K562 (cell line): ENCODE results near the gene AICDA.

Experiments used
- CEBPB ChIP-seq: fragments of 450-650 bp; IDR thresholded peaks from 2 replicates; pipeline ENCODE4 v1.6.1; 2016; ENCODE audit warnings: missing genetic modification characterization, missing compliant biosample characterization
- CREB1 ChIP-seq, 2 experiments: sonication (generic) in 1 of 2; formaldehyde crosslinking in 1 of 2; IDR thresholded peaks; 2 replicates each; pipeline versions ENCODE4 v1.6.1 to v1.8.0; 2012 to 2022; ENCODE audit warnings: inconsistent platforms in 1 of 2, mild to moderate bottlenecking in 1 of 2, missing genetic modification reagents in 1 of 2, moderate library complexity in 1 of 2
- ELF1 ChIP-seq: fragments of 200-800 bp; sonication (Bioruptor generic); IDR thresholded peaks from 2 replicates; pipeline ENCODE4 v1.6.1; 2016; ENCODE audit warnings: missing genetic modification characterization, missing compliant biosample characterization
- POLR2A ChIP-seq: fragments of 450-650 bp; conservative IDR thresholded peaks from 2 replicates; pipeline ENCODE4 v1.6.1; 2016
- POLR2AphosphoS5 ChIP-seq: IDR thresholded peaks from 2 replicates; pipeline ENCODE4 v1.6.1; 2011; ENCODE audit warnings: mild to moderate bottlenecking, low read depth, low read length, moderate library complexity; ENCODE audit not compliant: control insufficient read depth, insufficient read depth
- TEAD2 ChIP-seq: fragments of 450-650 bp; IDR thresholded peaks from 2 replicates; pipeline ENCODE4 v1.6.1; 2016; ENCODE audit warnings: missing genetic modification characterization, control low read depth, missing compliant biosample characterization
- ZNF133 ChIP-seq: fragments of 250-450 bp; sonication (Bioruptor Pico); IDR thresholded peaks from 2 replicates; pipeline ENCODE4 v1.4.0; 2020; ENCODE audit warnings: mild to moderate bottlenecking
- TF ChIP-seq, protein P1 (sequence below): fragments of 450-650 bp; IDR thresholded peaks from one replicate; pipeline ENCODE4 v1.6.1; 2018; ENCODE audit warnings: mild to moderate bottlenecking, moderate library complexity; ENCODE audit not compliant: partially characterized antibody
- TF ChIP-seq, protein P2 (sequence below): fragments of 450-650 bp; formaldehyde crosslinking; IDR thresholded peaks from 2 replicates; pipeline ENCODE4 v1.4.0; 2022; ENCODE audit warnings: missing genetic modification characterization
- TF ChIP-seq, protein P3 (sequence below), 3 experiments: IDR thresholded peaks in 2 of 3; conservative IDR thresholded peaks in 1 of 3; 2 replicates each; pipeline ENCODE4 v1.5.1; 2011 to 2012; ENCODE audit warnings: low read length in 3 of 3, mild to moderate bottlenecking in 3 of 3, control low read depth in 2 of 3, improper control_type of control experiment in 1 of 3, inconsistent platforms in 1 of 3, low read depth in 1 of 3, mixed read lengths in 1 of 3, moderate library complexity in 1 of 3; ENCODE audit not compliant: insufficient read depth in 2 of 3
- TF ChIP-seq, protein P4 (sequence below): fragments of 150-350 bp; conservative IDR thresholded peaks from 2 replicates; pipeline ENCODE4 v1.6.1; 2014; ENCODE audit warnings: low read length
- TF ChIP-seq, protein P5 (sequence below): sonication (generic); formaldehyde crosslinking; IDR thresholded peaks from 2 replicates; pipeline ENCODE4 v1.8.1; 2023; ENCODE audit warnings: mild to moderate bottlenecking, missing genetic modification reagents
- TF ChIP-seq, protein P6 (sequence below), 2 experiments: fragments of 450-650 bp; IDR thresholded peaks; 2 replicates each; pipeline ENCODE4 v1.6.1; 2018; ENCODE audit warnings: mild to moderate bottlenecking in 2 of 2, low read depth in 1 of 2; ENCODE audit not compliant: partially characterized antibody in 2 of 2

DNA sequence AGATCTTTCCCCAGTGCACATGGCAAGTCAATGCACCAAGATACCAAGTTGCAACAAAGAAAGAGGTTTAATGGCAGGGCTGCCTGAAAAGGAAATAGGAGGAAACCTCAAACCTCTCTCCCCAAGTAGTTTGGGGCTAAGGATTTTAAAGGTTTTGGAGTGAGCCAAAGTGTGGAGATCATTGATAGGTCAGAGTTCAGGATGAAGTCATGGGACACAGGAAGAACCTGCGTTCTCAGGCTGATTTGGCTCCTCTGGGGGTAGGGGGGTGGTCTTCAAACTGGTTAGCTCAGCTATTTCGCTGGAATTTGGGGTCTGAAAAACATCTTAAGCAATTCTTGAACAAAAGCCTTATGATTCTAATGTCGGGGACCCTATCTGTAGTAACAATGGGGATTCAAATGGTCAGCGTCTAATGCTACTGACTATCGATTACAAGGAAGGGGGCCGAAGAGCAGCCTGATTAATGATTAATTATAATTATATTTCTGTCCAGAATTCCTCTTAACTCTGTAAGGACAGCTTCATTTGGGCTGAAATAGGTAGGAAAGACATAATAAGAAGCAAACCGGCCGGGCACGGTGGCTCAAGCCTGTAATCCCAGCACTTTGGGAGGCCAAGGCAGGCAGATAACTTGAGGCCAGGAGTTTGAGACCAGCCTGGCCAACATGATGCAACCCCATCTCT lies 31.4 kb downstream of the AICDA start:
- TF ChIP-seq, protein P1, sequence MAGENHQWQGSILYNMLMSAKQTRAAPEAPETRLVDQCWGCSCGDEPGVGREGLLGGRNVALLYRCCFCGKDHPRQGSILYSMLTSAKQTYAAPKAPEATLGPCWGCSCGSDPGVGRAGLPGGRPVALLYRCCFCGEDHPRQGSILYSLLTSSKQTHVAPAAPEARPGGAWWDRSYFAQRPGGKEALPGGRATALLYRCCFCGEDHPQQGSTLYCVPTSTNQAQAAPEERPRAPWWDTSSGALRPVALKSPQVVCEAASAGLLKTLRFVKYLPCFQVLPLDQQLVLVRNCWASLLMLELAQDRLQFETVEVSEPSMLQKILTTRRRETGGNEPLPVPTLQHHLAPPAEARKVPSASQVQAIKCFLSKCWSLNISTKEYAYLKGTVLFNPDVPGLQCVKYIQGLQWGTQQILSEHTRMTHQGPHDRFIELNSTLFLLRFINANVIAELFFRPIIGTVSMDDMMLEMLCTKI: no peak
- TF ChIP-seq TEAD2: no peak
- no peak for TF ChIP-seq POLR2A
- TF ChIP-seq, protein P2, sequence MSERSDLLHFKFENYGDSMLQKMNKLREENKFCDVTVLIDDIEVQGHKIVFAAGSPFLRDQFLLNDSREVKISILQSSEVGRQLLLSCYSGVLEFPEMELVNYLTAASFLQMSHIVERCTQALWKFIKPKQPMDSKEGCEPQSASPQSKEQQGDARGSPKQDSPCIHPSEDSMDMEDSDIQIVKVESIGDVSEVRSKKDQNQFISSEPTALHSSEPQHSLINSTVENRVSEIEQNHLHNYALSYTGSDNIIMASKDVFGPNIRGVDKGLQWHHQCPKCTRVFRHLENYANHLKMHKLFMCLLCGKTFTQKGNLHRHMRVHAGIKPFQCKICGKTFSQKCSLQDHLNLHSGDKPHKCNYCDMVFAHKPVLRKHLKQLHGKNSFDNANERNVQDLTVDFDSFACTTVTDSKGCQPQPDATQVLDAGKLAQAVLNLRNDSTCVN (CRISPR knock-in tag): no peak
- TF ChIP-seq CREB1 (IDR thresholded peaks at IDR 0.05): no peak
- no peak for TF ChIP-seq CREB1 (CRISPR knock-in tag; IDR thresholded peaks at IDR 0.05)
- TF ChIP-seq, protein P3, sequence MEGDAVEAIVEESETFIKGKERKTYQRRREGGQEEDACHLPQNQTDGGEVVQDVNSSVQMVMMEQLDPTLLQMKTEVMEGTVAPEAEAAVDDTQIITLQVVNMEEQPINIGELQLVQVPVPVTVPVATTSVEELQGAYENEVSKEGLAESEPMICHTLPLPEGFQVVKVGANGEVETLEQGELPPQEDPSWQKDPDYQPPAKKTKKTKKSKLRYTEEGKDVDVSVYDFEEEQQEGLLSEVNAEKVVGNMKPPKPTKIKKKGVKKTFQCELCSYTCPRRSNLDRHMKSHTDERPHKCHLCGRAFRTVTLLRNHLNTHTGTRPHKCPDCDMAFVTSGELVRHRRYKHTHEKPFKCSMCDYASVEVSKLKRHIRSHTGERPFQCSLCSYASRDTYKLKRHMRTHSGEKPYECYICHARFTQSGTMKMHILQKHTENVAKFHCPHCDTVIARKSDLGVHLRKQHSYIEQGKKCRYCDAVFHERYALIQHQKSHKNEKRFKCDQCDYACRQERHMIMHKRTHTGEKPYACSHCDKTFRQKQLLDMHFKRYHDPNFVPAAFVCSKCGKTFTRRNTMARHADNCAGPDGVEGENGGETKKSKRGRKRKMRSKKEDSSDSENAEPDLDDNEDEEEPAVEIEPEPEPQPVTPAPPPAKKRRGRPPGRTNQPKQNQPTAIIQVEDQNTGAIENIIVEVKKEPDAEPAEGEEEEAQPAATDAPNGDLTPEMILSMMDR (IDR thresholded peaks at IDR 0.05 in 2 of 3, conservative IDR thresholded peaks at IDR 0.05 in 1 of 3; ENCODE audit: insufficient read depth in 2 of 3, low read depth in 1 of 3, low read length in 3 of 3): no peak
- TF ChIP-seq, protein P4, sequence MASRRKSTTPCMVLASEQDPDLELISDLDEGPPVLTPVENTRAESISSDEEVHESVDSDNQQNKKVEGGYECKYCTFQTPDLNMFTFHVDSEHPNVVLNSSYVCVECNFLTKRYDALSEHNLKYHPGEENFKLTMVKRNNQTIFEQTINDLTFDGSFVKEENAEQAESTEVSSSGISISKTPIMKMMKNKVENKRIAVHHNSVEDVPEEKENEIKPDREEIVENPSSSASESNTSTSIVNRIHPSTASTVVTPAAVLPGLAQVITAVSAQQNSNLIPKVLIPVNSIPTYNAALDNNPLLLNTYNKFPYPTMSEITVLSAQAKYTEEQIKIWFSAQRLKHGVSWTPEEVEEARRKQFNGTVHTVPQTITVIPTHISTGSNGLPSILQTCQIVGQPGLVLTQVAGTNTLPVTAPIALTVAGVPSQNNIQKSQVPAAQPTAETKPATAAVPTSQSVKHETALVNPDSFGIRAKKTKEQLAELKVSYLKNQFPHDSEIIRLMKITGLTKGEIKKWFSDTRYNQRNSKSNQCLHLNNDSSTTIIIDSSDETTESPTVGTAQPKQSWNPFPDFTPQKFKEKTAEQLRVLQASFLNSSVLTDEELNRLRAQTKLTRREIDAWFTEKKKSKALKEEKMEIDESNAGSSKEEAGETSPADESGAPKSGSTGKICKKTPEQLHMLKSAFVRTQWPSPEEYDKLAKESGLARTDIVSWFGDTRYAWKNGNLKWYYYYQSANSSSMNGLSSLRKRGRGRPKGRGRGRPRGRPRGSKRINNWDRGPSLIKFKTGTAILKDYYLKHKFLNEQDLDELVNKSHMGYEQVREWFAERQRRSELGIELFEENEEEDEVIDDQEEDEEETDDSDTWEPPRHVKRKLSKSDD: no peak
- TF ChIP-seq, protein P5, sequence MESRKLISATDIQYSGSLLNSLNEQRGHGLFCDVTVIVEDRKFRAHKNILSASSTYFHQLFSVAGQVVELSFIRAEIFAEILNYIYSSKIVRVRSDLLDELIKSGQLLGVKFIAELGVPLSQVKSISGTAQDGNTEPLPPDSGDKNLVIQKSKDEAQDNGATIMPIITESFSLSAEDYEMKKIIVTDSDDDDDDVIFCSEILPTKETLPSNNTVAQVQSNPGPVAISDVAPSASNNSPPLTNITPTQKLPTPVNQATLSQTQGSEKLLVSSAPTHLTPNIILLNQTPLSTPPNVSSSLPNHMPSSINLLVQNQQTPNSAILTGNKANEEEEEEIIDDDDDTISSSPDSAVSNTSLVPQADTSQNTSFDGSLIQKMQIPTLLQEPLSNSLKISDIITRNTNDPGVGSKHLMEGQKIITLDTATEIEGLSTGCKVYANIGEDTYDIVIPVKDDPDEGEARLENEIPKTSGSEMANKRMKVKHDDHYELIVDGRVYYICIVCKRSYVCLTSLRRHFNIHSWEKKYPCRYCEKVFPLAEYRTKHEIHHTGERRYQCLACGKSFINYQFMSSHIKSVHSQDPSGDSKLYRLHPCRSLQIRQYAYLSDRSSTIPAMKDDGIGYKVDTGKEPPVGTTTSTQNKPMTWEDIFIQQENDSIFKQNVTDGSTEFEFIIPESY (CRISPR knock-in tag): no peak
- TF ChIP-seq, protein P6, sequence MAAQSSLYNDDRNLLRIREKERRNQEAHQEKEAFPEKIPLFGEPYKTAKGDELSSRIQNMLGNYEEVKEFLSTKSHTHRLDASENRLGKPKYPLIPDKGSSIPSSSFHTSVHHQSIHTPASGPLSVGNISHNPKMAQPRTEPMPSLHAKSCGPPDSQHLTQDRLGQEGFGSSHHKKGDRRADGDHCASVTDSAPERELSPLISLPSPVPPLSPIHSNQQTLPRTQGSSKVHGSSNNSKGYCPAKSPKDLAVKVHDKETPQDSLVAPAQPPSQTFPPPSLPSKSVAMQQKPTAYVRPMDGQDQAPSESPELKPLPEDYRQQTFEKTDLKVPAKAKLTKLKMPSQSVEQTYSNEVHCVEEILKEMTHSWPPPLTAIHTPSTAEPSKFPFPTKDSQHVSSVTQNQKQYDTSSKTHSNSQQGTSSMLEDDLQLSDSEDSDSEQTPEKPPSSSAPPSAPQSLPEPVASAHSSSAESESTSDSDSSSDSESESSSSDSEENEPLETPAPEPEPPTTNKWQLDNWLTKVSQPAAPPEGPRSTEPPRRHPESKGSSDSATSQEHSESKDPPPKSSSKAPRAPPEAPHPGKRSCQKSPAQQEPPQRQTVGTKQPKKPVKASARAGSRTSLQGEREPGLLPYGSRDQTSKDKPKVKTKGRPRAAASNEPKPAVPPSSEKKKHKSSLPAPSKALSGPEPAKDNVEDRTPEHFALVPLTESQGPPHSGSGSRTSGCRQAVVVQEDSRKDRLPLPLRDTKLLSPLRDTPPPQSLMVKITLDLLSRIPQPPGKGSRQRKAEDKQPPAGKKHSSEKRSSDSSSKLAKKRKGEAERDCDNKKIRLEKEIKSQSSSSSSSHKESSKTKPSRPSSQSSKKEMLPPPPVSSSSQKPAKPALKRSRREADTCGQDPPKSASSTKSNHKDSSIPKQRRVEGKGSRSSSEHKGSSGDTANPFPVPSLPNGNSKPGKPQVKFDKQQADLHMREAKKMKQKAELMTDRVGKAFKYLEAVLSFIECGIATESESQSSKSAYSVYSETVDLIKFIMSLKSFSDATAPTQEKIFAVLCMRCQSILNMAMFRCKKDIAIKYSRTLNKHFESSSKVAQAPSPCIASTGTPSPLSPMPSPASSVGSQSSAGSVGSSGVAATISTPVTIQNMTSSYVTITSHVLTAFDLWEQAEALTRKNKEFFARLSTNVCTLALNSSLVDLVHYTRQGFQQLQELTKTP (IDR thresholded peaks at IDR 0.05; ENCODE audit: low read depth in 1 of 2, partially characterized antibody in 2 of 2): no peak
- TF ChIP-seq ELF1 (tag): no peak
- TF ChIP-seq POLR2AphosphoS5: no peak
- no peak for TF ChIP-seq ZNF133 (CRISPR knock-in tag)
- TF ChIP-seq CEBPB (tag): no peak
